Endodermal cell (in vitro differentiated cells): Measurements from ENCODE around the gene PLCH2. TPM values are rescaled to one million over a fixed set of nuclear protein-coding genes. Genes with fewer than 3 reads are reported as not detected.
A peak's percentile ranks its signal among the peaks of the same experiment; 100 is the strongest.

Experiments
- DNase-seq: peaks from one replicate; pipeline ENCODE4 v3.0.0-alpha.2; 2017
- H3K27ac ChIP-seq: 2 replicates; pipeline ENCODE4 v1.5.1; 2013; ENCODE audit warnings: mild to moderate bottlenecking, low read depth, low read length, moderate library complexity
- H3K27me3 ChIP-seq: 2 replicates; pipeline ENCODE4 v1.6.1; 2013; ENCODE audit warnings: mild to moderate bottlenecking, low read length, moderate library complexity; ENCODE audit not compliant: insufficient read depth, control insufficient read depth, poor library complexity, severe bottlenecking
- H3K36me3 ChIP-seq: 2 replicates; pipeline ENCODE4 v1.7.0; 2013; ENCODE audit warnings: mild to moderate bottlenecking, low read length, moderate library complexity; ENCODE audit not compliant: control insufficient read depth, insufficient read depth
- H3K4me1 ChIP-seq: one replicate; pipeline ENCODE4 v1.7.0; 2013; ENCODE audit warnings: low read length; ENCODE audit not compliant: control insufficient read depth, insufficient read depth
- H3K4me3 ChIP-seq: 2 replicates; pipeline ENCODE4 v1.5.1; 2013; ENCODE audit warnings: mild to moderate bottlenecking, low read length, moderate library complexity
- H3K9ac ChIP-seq: 2 replicates; pipeline ENCODE4 v1.6.1; 2013; ENCODE audit warnings: mild to moderate bottlenecking, low read length, moderate library complexity; ENCODE audit not compliant: poor library complexity, severe bottlenecking; ENCODE audit errors: extremely low read depth
- H3K9me3 ChIP-seq: 2 replicates; pipeline ENCODE4 v1.6.1; 2013; ENCODE audit warnings: mild to moderate bottlenecking, low read length, moderate library complexity; ENCODE audit not compliant: control insufficient read depth
- H3K27ac Mint-ChIP-seq: 2 replicates; pipeline ENCODE4 v1.8.0; 2020; ENCODE audit warnings: mixed read lengths
- H3K27me3 Mint-ChIP-seq: 2 replicates; pipeline ENCODE4 v1.8.0; 2021; ENCODE audit warnings: mild to moderate bottlenecking, mixed read lengths; ENCODE audit not compliant: insufficient read depth
- H3K36me3 Mint-ChIP-seq: 2 replicates; pipeline ENCODE4 v1.8.0; 2020; ENCODE audit warnings: low read depth, mixed read lengths
- H3K4me1 Mint-ChIP-seq: 2 replicates; pipeline ENCODE4 v1.8.0; 2020; ENCODE audit warnings: mixed read lengths
- H3K4me3 Mint-ChIP-seq: 2 replicates; pipeline ENCODE4 v1.8.0; 2020; ENCODE audit warnings: mild to moderate bottlenecking, moderate library complexity, mixed read lengths
- H3K9me3 Mint-ChIP-seq: 2 replicates; pipeline ENCODE4 v1.8.0; 2020; ENCODE audit warnings: mild to moderate bottlenecking, mixed read lengths
- CTCF ChIP-seq: fragments of 200-600 bp; sonication (generic); conservative IDR thresholded peaks from 2 replicates; pipeline ENCODE4 v1.5.0; 2021; ENCODE audit warnings: antibody characterized with exemption, mild to moderate bottlenecking
- WGBS, 2 experiments: methylation state at CpG; one replicate each; pipeline versions ENCODE4 v1.1.5 to v1.1.7; 2013; ENCODE audit warnings: missing lambda C conversion rate in 2 of 2, mixed read lengths in 1 of 2; ENCODE audit not compliant: insufficient coverage in 1 of 2, insufficient read length in 1 of 2; 5-methylcytosine and 5-hydroxymethylcytosine counted together
- total RNA-seq, 2 donors: library from RNA; stranded (reverse); fragmentation: NEBNext Ultra II Directional in 1 of 2; extraction: Animal tissue kit (Norgen Biotek cat#: 25700) in 1 of 2; gene quantifications; 2 replicates in 1 of 2; 3 replicates in 1 of 2; pipeline ENCODE4 v1.2.1, GENCODE V29; 2021

PLCH2 gene
- total RNA-seq, 2 donors from 2014 or later = 0.18 to 0.31 TPM

- Mint-ChIP-seq H3K4me1 (no peaks in the 10 kb centered on the region), H3K9me3 (no peaks in the 10 kb centered on the region)
- no peak for TF ChIP-seq CTCF
These were observed 38.0 kb downstream of the PLCH2 start for GRCh38 chr1:2513939-2514652.

GRCh38 chr1:2514863-2515762 lies 39.0 kb downstream of the PLCH2 start:
- Histone ChIP-seq H3K27ac (no peak overlapping the region), H3K9ac (no peak overlapping the region), H3K9me3 (no peaks in the 10 kb centered on the region), H3K4me3 (no peak overlapping the region), H3K27me3 (no peaks in the 10 kb centered on the region), H3K36me3 (peaks cover 33% of the 10 kb centered on the region), H3K4me1 (no peaks in the 10 kb centered on the region)
- H3K27me3 Mint-ChIP-seq = no peaks in the 10 kb centered on the region
- peaks cover 31% of the 10 kb centered on the region for H3K36me3 Mint-ChIP-seq
- DNase-seq = no peak
- no peaks in the 10 kb centered on the region for H3K4me1 Mint-ChIP-seq
- WGBS, 2 experiments = 94 to 97% methylated on average over 42 to 45 of the region's 45 CpGs
- no peak overlapping the region for H3K27ac Mint-ChIP-seq
- H3K9me3 Mint-ChIP-seq = no peaks in the 10 kb centered on the region
- TF ChIP-seq CTCF = peak; percentile 62
- no peak overlapping the region for H3K4me3 Mint-ChIP-seq

More at GRCh38 chr1:2513939-2514652, 38.0 kb downstream of the PLCH2 start:
- no peak overlapping the region for H3K4me3 ChIP-seq
- H3K36me3 ChIP-seq = peaks cover 28% of the 10 kb centered on the region
- no peak for DNase-seq
- Mint-ChIP-seq H3K4me3 (no peak overlapping the region), H3K27ac (no peak overlapping the region), H3K36me3 (peaks cover 37% of the 10 kb centered on the region), H3K27me3 (no peaks in the 10 kb centered on the region)
- H3K27ac ChIP-seq = no peak overlapping the region
- no peaks in the 10 kb centered on the region for H3K9me3 ChIP-seq
- no peaks in the 10 kb centered on the region for H3K27me3 ChIP-seq
- no peak overlapping the region for H3K9ac ChIP-seq
- H3K4me1 ChIP-seq = no peaks in the 10 kb centered on the region
- 96 to 97% methylated on average over 32 to 43 of the region's 43 CpGs for WGBS, 2 experiments

GRCh38 chr1:2515763-2516080 lies 39.6 kb downstream of the PLCH2 start:
- Mint-ChIP-seq H3K4me3 (no peak overlapping the region), H3K4me1 (no peaks in the 10 kb centered on the region), H3K9me3 (no peaks in the 10 kb centered on the region), H3K36me3 (peaks cover 29% of the 10 kb centered on the region), H3K27me3 (no peaks in the 10 kb centered on the region), H3K27ac (no peak overlapping the region)
- DNase-seq = no peak
- Histone ChIP-seq H3K27me3 (no peaks in the 10 kb centered on the region), H3K27ac (no peak overlapping the region), H3K4me3 (no peak overlapping the region), H3K4me1 (no peaks in the 10 kb centered on the region), H3K9me3 (no peaks in the 10 kb centered on the region), H3K9ac (no peak overlapping the region), H3K36me3 (peaks cover 36% of the 10 kb centered on the region)
- 92 to 95% methylated on average over 7 to 11 of the region's 11 CpGs for WGBS, 2 experiments
- TF ChIP-seq CTCF = no peak
